ENCODE results near the gene CREB3L1.

CREB3L1 gene

DNA sequence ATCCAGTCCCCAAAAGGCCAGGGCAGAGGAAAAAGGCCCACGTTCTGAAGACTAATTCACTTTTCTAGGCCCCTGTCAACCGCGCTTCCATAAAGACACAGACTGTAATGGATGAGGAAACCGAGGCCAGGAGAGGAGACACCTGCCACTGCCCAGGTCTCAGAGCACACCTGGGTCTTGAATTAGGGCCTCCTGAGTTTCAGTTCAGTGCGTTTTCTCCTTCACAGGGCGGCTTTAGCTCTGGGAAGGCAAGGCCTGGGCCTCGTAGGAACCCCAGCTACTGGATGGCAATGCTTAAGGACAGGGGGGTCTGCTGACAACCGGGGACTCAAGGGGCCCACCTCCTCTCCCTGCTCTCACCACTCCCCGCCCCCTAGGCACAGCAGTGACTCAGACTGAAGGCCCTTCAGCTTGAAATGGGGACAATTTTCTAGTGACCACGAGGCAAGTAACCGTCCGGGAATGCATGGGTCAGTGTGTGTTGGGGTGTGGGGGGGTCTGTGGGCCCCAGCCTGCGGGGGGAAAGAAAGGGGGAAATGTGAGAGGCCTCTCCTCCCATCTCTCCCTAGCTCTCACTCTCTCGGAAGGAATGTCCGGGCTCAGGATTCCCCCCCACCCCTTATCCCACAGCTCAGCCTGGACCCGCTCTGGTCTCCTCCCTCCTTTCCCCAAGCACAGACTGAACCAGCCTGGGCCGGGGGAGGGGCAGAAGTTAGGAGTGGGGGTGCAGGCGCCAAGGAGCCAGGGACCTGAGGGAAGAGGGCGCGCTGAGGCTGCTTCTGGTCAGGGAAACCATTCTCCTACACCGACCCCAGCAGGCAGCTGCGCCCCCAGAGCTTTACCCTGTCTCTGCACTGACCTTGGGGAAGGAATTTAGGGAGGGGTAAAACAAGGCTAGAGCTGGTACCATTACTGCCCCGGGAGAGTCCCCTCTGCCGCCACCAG, 17.2 kb downstream of the CREB3L1 start:
- Histone ChIP-seq H3K9ac (ENCODE audit: low read length) (peak overlapping the region; percentile 15), H3K14ac (ENCODE audit: low read length) (peak overlapping the region; percentile 62), H4K8ac (ENCODE audit: low read depth, low read length) (peak overlapping the region; percentile 84), H3K4me2 (ENCODE audit: low read length) (peak overlapping the region; percentile 78), H3K27ac (ENCODE audit: low read depth, low read length) (peak overlapping the region; percentile 88), H3K4me1 (ENCODE audit: control insufficient read depth in 1 of 2, insufficient read depth in 2 of 2, low read length in 2 of 2) (peaks cover 56 to 59% of the 10 kb centered on the region in 2 experiments), H2BK120ac (ENCODE audit: insufficient read depth, low read length, poor library complexity) (peak overlapping the region; percentile 62), H3K4ac (ENCODE audit: low read depth, low read length) (peak overlapping the region; percentile 34), H3K9me3 (ENCODE audit: insufficient read depth, low read depth, low read length) (peaks cover 2% of the 10 kb centered on the region), H3K27me3 (ENCODE audit: insufficient read depth, low read length) (no peaks in the 10 kb centered on the region), H4K12ac (ENCODE audit: low read depth, low read length) (peak overlapping the region; percentile 49), H2BK5ac (ENCODE audit: low read depth, low read length, poor library complexity) (peak overlapping the region; percentile 62), H2BK12ac (ENCODE audit: low read length) (peak overlapping the region; percentile 30), H3K4me3 (ENCODE audit: low read depth, low read length) (peak overlapping the region; percentile 66), H3K18ac (ENCODE audit: low read length) (peak overlapping the region; percentile 37), H3K79me1 (ENCODE audit: low read length) (peaks cover 46% of the 10 kb centered on the region), H4K91ac (ENCODE audit: low read depth, low read length) (peak overlapping the region; percentile 63), H2AFZ (ENCODE audit: insufficient read depth, low read length, poor library complexity) (peak overlapping the region; percentile 46), H2AK5ac (ENCODE audit: low read length) (peak overlapping the region; percentile 32), H3K23ac (ENCODE audit: low read length) (no peak overlapping the region), H3K79me2 (ENCODE audit: control insufficient read depth, insufficient read depth, low read length, poor library complexity) (peaks cover 11% of the 10 kb centered on the region), H3K36me3 (ENCODE audit: control insufficient read depth in 1 of 2, insufficient read depth in 2 of 2, low read length in 2 of 2) (peaks cover 3 to 7% of the 10 kb centered on the region in 2 experiments)
- no CpG with 5 or more reads among the region's 24 CpGs for WGBS (ENCODE audit: extremely low coverage, insufficient coverage, insufficient read length)
- no peak for DNase-seq

DNA sequence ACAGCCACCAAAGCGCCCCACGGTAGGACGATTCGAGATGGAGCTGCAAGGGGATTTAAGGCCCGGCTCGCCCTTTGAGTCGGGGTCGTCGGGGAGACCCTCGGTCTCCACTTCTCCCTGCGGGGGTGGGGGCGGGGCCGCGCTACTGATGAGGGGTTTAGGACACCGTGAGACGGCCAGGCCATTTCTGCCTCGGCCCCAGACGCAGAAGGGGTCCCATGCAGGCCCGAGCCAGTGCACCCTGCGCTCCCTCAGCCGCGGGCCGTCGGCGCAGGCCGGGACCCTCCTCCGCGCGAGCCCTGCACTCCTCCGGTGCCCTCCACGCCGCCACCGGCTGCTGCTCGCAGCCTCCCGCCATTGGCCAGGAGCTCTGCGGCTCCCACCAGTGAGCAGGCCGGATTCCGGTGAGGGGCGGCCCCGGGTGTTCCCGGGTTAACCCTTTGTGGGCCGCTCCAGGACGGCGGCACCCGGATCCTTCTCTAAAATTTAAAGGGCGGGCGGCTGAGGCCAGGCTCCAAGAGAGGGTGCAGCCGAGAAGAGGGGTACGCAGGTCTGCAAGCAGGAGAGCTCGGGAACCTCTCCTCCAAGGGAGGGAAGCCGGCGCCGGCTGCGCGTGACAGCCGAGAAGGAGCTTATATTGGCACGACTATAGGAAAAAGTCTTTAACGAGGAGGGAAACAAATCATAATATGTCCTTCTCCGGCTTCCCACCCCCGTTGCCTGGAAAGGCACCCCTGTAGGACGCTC, 18.0 kb downstream of the CREB3L1 start:
- peak; percentile 25 to 61 for DNase-seq
- no peak overlapping the region for H3K23ac ChIP-seq (ENCODE audit: low read length)
- H3K4me1 ChIP-seq (ENCODE audit: control insufficient read depth in 1 of 2, insufficient read depth in 2 of 2, low read length in 2 of 2) = peaks cover 48 to 51% of the 10 kb centered on the region in 2 experiments
- H3K18ac ChIP-seq (ENCODE audit: low read length) = peak overlapping the region; percentile 93
- peak overlapping the region; percentile 88 for H3K27ac ChIP-seq (ENCODE audit: low read depth, low read length)
- H3K4me3 ChIP-seq (ENCODE audit: low read depth, low read length) = peak overlapping the region; percentile 66
- H2AFZ ChIP-seq (ENCODE audit: insufficient read depth, low read length, poor library complexity) = peak overlapping the region; percentile 90
- H3K27me3 ChIP-seq (ENCODE audit: insufficient read depth, low read length) = no peaks in the 10 kb centered on the region
- peak overlapping the region; percentile 66 for H3K4ac ChIP-seq (ENCODE audit: low read depth, low read length)
- peak overlapping the region; percentile 84 for H4K8ac ChIP-seq (ENCODE audit: low read depth, low read length)
- H2BK12ac ChIP-seq (ENCODE audit: low read length) = peak overlapping the region; percentile 98
- H3K9me3 ChIP-seq (ENCODE audit: insufficient read depth, low read depth, low read length) = peaks cover 2% of the 10 kb centered on the region
- WGBS (ENCODE audit: extremely low coverage, insufficient coverage, insufficient read length) = no CpG with 5 or more reads among the region's 61 CpGs
- peak overlapping the region; percentile 15 for H3K9ac ChIP-seq (ENCODE audit: low read length)
- H3K14ac ChIP-seq (ENCODE audit: low read length) = peak overlapping the region; percentile 62
- H4K91ac ChIP-seq (ENCODE audit: low read depth, low read length) = peak overlapping the region; percentile 96
- H2BK120ac ChIP-seq (ENCODE audit: insufficient read depth, low read length, poor library complexity) = peak overlapping the region; percentile 82
- H3K79me2 ChIP-seq (ENCODE audit: control insufficient read depth, insufficient read depth, low read length, poor library complexity) = peaks cover 11% of the 10 kb centered on the region
- H3K4me2 ChIP-seq (ENCODE audit: low read length) = peak overlapping the region; percentile 78
- H4K12ac ChIP-seq (ENCODE audit: low read depth, low read length) = peak overlapping the region; percentile 65
- peak overlapping the region; percentile 93 for H2AK5ac ChIP-seq (ENCODE audit: low read length)
- peaks cover 40% of the 10 kb centered on the region for H3K79me1 ChIP-seq (ENCODE audit: low read length)
- peak overlapping the region; percentile 66 for H2BK5ac ChIP-seq (ENCODE audit: low read depth, low read length, poor library complexity)
- peaks cover 11 to 15% of the 10 kb centered on the region in 2 experiments for H3K36me3 ChIP-seq (ENCODE audit: control insufficient read depth in 1 of 2, insufficient read depth in 2 of 2, low read length in 2 of 2)

DNA sequence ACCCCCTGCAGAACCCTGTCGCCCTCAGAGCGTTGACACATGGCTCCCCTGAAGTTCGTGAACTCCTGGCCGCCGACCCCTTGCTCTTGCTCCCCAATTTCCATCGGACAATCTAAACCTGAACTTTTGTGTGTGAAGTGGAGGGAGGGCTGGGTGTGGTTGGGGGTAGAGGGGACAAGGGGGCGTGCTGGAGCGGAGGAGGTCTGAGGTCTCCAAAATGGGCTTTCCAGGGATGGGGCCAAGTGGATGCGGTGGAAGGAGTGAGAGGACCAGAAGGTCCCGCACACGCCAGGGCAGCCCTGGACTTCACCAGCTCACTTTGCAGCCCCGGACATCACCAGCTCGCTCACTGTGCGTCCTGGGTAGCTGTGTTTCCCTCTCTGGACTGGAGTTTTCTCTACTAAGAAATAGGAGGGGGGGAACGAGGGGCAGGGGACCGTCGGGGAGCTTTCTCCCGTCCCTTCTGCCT, 18.6 kb downstream of the CREB3L1 start:
- Histone ChIP-seq H2BK12ac (ENCODE audit: low read length) (peak overlapping the region; percentile 98), H3K23ac (ENCODE audit: low read length) (no peak overlapping the region), H3K27me3 (ENCODE audit: insufficient read depth, low read length) (no peaks in the 10 kb centered on the region), H2AFZ (ENCODE audit: insufficient read depth, low read length, poor library complexity) (peak overlapping the region; percentile 90), H3K4ac (ENCODE audit: low read depth, low read length) (peak overlapping the region; percentile 66), H3K79me2 (ENCODE audit: control insufficient read depth, insufficient read depth, low read length, poor library complexity) (peaks cover 11% of the 10 kb centered on the region), H2AK5ac (ENCODE audit: low read length) (peak overlapping the region; percentile 93), H3K18ac (ENCODE audit: low read length) (peak overlapping the region; percentile 93), H2BK5ac (ENCODE audit: low read depth, low read length, poor library complexity) (peak overlapping the region; percentile 66), H3K79me1 (ENCODE audit: low read length) (peaks cover 36% of the 10 kb centered on the region), H3K9ac (ENCODE audit: low read length) (no peak overlapping the region), H3K9me3 (ENCODE audit: insufficient read depth, low read depth, low read length) (peaks cover 2% of the 10 kb centered on the region), H3K4me1 (ENCODE audit: control insufficient read depth in 1 of 2, insufficient read depth in 2 of 2, low read length in 2 of 2) (peaks cover 44 to 45% of the 10 kb centered on the region in 2 experiments), H4K91ac (ENCODE audit: low read depth, low read length) (peak overlapping the region; percentile 96), H3K27ac (ENCODE audit: low read depth, low read length) (peak overlapping the region; percentile 82), H3K4me3 (ENCODE audit: low read depth, low read length) (no peak overlapping the region), H2BK120ac (ENCODE audit: insufficient read depth, low read length, poor library complexity) (peak overlapping the region; percentile 82), H3K36me3 (ENCODE audit: control insufficient read depth in 1 of 2, insufficient read depth in 2 of 2, low read length in 2 of 2) (peaks cover 11 to 15% of the 10 kb centered on the region in 2 experiments), H4K12ac (ENCODE audit: low read depth, low read length) (peak overlapping the region; percentile 65), H3K14ac (ENCODE audit: low read length) (peak overlapping the region; percentile 20), H3K4me2 (ENCODE audit: low read length) (peak overlapping the region; percentile 68), H4K8ac (ENCODE audit: low read depth, low read length) (peak overlapping the region; percentile 59)
- no CpG with 5 or more reads among the region's 18 CpGs for WGBS (ENCODE audit: extremely low coverage, insufficient coverage, insufficient read length)
- DNase-seq = no peak

All from trophoblast cell (in vitro differentiated cells and primary cell).